HepG2 (cell line): ENCODE data around the gene MMS19. TPM values are rescaled to one million over a fixed set of nuclear protein-coding genes. Genes with fewer than 3 reads are reported as not detected.

ENCODE experiments used
- ATAC-seq: fragments of 200-7000 bp; cut with Tn5 transposase; 3 replicates; pipeline ENCODE4 v1.9.1; 2020; ENCODE audit warnings: mild to moderate bottlenecking, moderate library complexity
- BruUV-seq: library from RNA; stranded (reverse); fragments of 400-500 nt; replicated peaks from 2 replicates; lab custom pipeline; 2021; lab: Mats Ljungman, UMichigan
- CTCF ChIA-PET: fragments of 300-600 bp; formaldehyde crosslinking; extraction: SDS; loops from one replicate; lab custom pipeline; 2021; ENCODE audit warnings: low total read pairs, inconsistent platforms, low intra/inter-chr PET ratio; lab: Yijun Ruan, JAX
- POLR2A ChIA-PET: fragments of 350-600 bp; sonication (Branson Sonifier 250); formaldehyde crosslinking; loops from one replicate; lab custom pipeline; 2020; ENCODE audit warnings: antibody characterized with exemption, inconsistent platforms; lab: Yijun Ruan, JAX
- DNase-seq: peaks from one replicate; pipeline ENCODE4 v3.0.0-alpha.2; 2015; ENCODE audit warnings: low spot score
- FAIRE-seq: peaks from 3 replicates; lab custom pipeline; 2011; peaks lifted over from hg19 to GRCh38; lab: Jason Lieb, UNC
- H2AFZ ChIP-seq: one replicate; pipeline ENCODE4 v1.6.1; 2011; ENCODE audit warnings: low read length, inconsistent platforms
- H3K27ac ChIP-seq: fragments of 300-600 bp; 3 replicates; pipeline ENCODE4 v1.8.0; 2011; ENCODE audit warnings: mixed run types, mild to moderate bottlenecking, mixed read lengths, low read length, inconsistent platforms; ENCODE audit not compliant: insufficient read depth; ENCODE audit errors: extremely low read length
- H3K27me3 ChIP-seq, 2 experiments: fragments of 200-600 bp in 1 of 2; 2 replicates in 1 of 2; 3 replicates in 1 of 2; pipeline versions ENCODE4 v1.6.0 to v1.8.0; 2011; ENCODE audit warnings: low read length in 2 of 2, mild to moderate bottlenecking in 2 of 2, moderate library complexity in 2 of 2, inconsistent platforms in 1 of 2; ENCODE audit not compliant: insufficient read depth in 2 of 2, control insufficient read depth in 1 of 2
- H3K36me3 ChIP-seq, 2 experiments: fragments of 200-600 bp in 1 of 2; replicated peaks in 1 of 2; 2 replicates in 1 of 2; 3 replicates in 1 of 2; pipeline versions ENCODE4 v1.5.1 to v1.8.0; 2011; ENCODE audit warnings: low read length in 2 of 2, inconsistent platforms in 1 of 2; ENCODE audit not compliant: insufficient read depth in 2 of 2, control insufficient read depth in 1 of 2
- H3K4me1 ChIP-seq: 2 replicates; pipeline ENCODE4 v1.5.1; 2012; ENCODE audit warnings: low read length, inconsistent platforms; ENCODE audit not compliant: insufficient read depth
- H3K4me2 ChIP-seq: 2 replicates; pipeline ENCODE4 v1.6.0; 2011; ENCODE audit warnings: low read depth, low read length, inconsistent platforms
- H3K4me3 ChIP-seq, 3 experiments: fragments of 200-600 bp in 1 of 3; sonication (generic), shearing (Covaris generic) in 1 of 3; replicated peaks in 1 of 3; 2 replicates each; pipeline ENCODE4 v1.5.1; 2011 to 2016; ENCODE audit warnings: low read length in 3 of 3, inconsistent platforms in 2 of 3, low read depth in 2 of 3, mild to moderate bottlenecking in 2 of 3, control low read depth in 1 of 3, mixed read lengths in 1 of 3; ENCODE audit not compliant: insufficient read depth in 1 of 3
- H3K79me2 ChIP-seq: one replicate; pipeline ENCODE4 v1.6.1; 2011; ENCODE audit warnings: low read length, inconsistent platforms; ENCODE audit not compliant: insufficient read depth
- H3K9ac ChIP-seq: 2 replicates; pipeline ENCODE4 v1.6.0; 2011; ENCODE audit warnings: mild to moderate bottlenecking, low read depth, low read length, inconsistent platforms; ENCODE audit not compliant: insufficient read depth
- H3K9me3 ChIP-seq: 2 replicates; pipeline ENCODE4 v1.5.1; 2012; ENCODE audit warnings: mild to moderate bottlenecking, low read length
- H4K20me1 ChIP-seq: 2 replicates; pipeline ENCODE4 v1.6.0; 2011; ENCODE audit warnings: inconsistent platforms, mild to moderate bottlenecking, low read length, moderate library complexity; ENCODE audit not compliant: insufficient read depth
- GLI4 ChIP-seq: sonication (generic); formaldehyde crosslinking; IDR thresholded peaks from 2 replicates; pipeline ENCODE4 v1.5.1; 2020; ENCODE audit warnings: missing genetic modification reagents, mild to moderate bottlenecking, moderate library complexity, borderline replicate concordance
- POLR2A ChIP-seq, 2 experiments: IDR thresholded peaks; 2 replicates each; pipeline ENCODE4 v1.6.1; 2011; ENCODE audit warnings: low read depth in 2 of 2, low read length in 2 of 2, mild to moderate bottlenecking in 1 of 2, moderate library complexity in 1 of 2; ENCODE audit not compliant: insufficient read depth in 1 of 2
- POLR2G ChIP-seq: fragments of 200-400 bp; formaldehyde crosslinking; IDR thresholded peaks from 2 replicates; pipeline ENCODE4 v1.6.1; 2018; ENCODE audit warnings: mild to moderate bottlenecking, low read depth, low read length, moderate library complexity
- RBFOX2 ChIP-seq: fragments of 200-400 bp; formaldehyde crosslinking; IDR thresholded peaks from 2 replicates; pipeline ENCODE4 v1.6.1; 2017; ENCODE audit warnings: low read depth, mild to moderate bottlenecking, low read length
- RBM22 ChIP-seq: fragments of 200-400 bp; formaldehyde crosslinking; optimal IDR thresholded peaks from 2 replicates; pipeline ENCODE3; 2017; ENCODE audit warnings: mild to moderate bottlenecking, low read length, moderate library complexity
- TP53 ChIP-seq: sonication (generic); formaldehyde crosslinking; conservative IDR thresholded peaks from 2 replicates; pipeline ENCODE4 v1.4.0; 2020; ENCODE audit warnings: missing genetic modification reagents
- ZNF484 ChIP-seq: sonication (generic); formaldehyde crosslinking; IDR thresholded peaks from 2 replicates; pipeline ENCODE4 v1.5.1; 2020; ENCODE audit warnings: mild to moderate bottlenecking, low read depth, missing genetic modification reagents, borderline replicate concordance
- ZSCAN30 ChIP-seq: sonication (generic); formaldehyde crosslinking; IDR thresholded peaks from 2 replicates; pipeline ENCODE4 v1.5.0; 2020; ENCODE audit warnings: mild to moderate bottlenecking, missing genetic modification reagents
- WGBS: methylation state at CpG from one replicate; pipeline ENCODE4 v1.1.6; 2017; ENCODE audit warnings: low lambda C conversion rate; 5-methylcytosine and 5-hydroxymethylcytosine counted together
- in situ Hi-C: cut with HindIII; loops from 2 replicates; pipeline ENCODE4 v1.10.0; 2017; ENCODE audit warnings: low pct_unique_long_range_greater_than_20kb; ENCODE audit not compliant: extremely low pct_ligation_motif_present
- intact Hi-C: fragments of 100-400 bp; cut with micrococcal nuclease; formaldehyde crosslinking; loops from one replicate; pipeline ENCODE4 v1.10.0; 2022; ENCODE audit not compliant: unreplicated experiment
- polyA plus RNA-seq, 8 experiments: library from polyadenylated mRNA; depleted of rRNA in 3 of 8; stranded (reverse) in 7 of 8; unstranded in 1 of 8; fragments of >200 nt; fragmentation: Illumina TruSeq in 4 of 8; extraction: Trizol in 4 of 8; gene quantifications; 2 replicates each; pipeline versions ENCODE4 v1.2.1 to v1.2.3, GENCODE V29; 2011 to 2016; ENCODE audit warnings: low read depth in 4 of 8, missing spikeins in 1 of 8, mixed read lengths in 1 of 8; ENCODE audit not compliant: insufficient read depth in 1 of 8
- total RNA-seq, 5 experiments: library from RNA; depleted of rRNA; stranded (reverse); fragments of >200 nt; fragmentation: Illumina TruSeq; extraction: Trizol; gene quantifications; 2 replicates each; pipeline ENCODE4 v1.2.3, GENCODE V29; 2016; ENCODE audit warnings: low read depth in 1 of 5
- TF ChIP-seq, protein P1 (sequence below): sonication (generic); formaldehyde crosslinking; IDR thresholded peaks from 2 replicates; pipeline ENCODE4 v1.4.0; 2020; ENCODE audit warnings: missing genetic modification reagents
- TF ChIP-seq, protein P2 (sequence below): sonication (generic); formaldehyde crosslinking; conservative IDR thresholded peaks from 2 replicates; pipeline ENCODE4 v1.8.1; 2023; ENCODE audit warnings: missing genetic modification reagents
- TF ChIP-seq, protein P3 (sequence below): sonication (generic); formaldehyde crosslinking; IDR thresholded peaks from 2 replicates; pipeline ENCODE4 v1.4.0; 2020; ENCODE audit warnings: missing genetic modification reagents
- TF ChIP-seq, protein P4 (sequence below): sonication (generic); formaldehyde crosslinking; IDR thresholded peaks from 2 replicates; pipeline ENCODE4 v1.9.0; 2021; ENCODE audit warnings: missing genetic modification reagents, mild to moderate bottlenecking, borderline replicate concordance

MMS19 gene
- total and polyA plus RNA-seq, 2 of the 13 experiments (the other 11 are each of a cell fraction or from before 2014, with no cell fraction given): 76.4 to 107 TPM

DNA sequence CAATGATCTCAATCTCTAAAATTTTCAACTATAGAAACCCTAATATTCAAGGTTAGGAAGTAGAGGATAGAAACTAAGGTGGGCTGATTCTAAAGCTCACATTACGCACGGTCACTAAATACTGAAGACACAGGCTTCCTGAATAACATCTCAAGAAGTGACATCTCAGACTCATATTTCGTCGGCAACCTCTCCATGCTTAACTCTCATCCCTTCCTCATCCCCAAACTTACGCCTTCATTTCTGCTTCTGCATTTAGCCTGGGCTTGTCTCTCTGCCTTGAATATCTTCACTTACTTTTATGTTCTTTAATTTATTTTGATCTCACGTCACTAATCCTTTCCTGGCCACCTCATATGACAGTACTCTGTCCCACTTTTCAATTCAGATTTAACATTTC is 63.0 kb downstream of the MMS19 start:
- ChIA-PET POLR2A (interaction anchor here (1.3 to 1.5 kb wide), 2 partner anchors 25 to 27 kb away, joined by 3 to 4 read pairs; no protein-coding TSS in a partner anchor), CTCF (no interaction called here)
- H3K4me1 ChIP-seq: peaks cover 4% of the 10 kb centered on the region
- no peak overlapping the region for H3K4me2 ChIP-seq
- DNase-seq: no peak
- no peaks in the 10 kb centered on the region for H3K27me3 ChIP-seq
- WGBS: 94% methylated on average over 6 of the region's 6 CpGs
- H3K9ac ChIP-seq: no peak overlapping the region
- no peak overlapping the region for H3K4me3 ChIP-seq
- H3K36me3 ChIP-seq: peaks cover 10 to 49% of the 10 kb centered on the region in 2 experiments
- no TSS peak for BruUV-seq
- H3K9me3 ChIP-seq: no peaks in the 10 kb centered on the region
- in situ Hi-C loops: no loop called here
- TF ChIP-seq ZSCAN30 (CRISPR knock-in tag) (no peak), RBFOX2 (peak; percentile 37; the same call in 1 of the 2 replicates)
- no peak overlapping the region for H3K27ac ChIP-seq
- peaks cover 4% of the 10 kb centered on the region for H4K20me1 ChIP-seq
- H2AFZ ChIP-seq: no peak overlapping the region
- no peak for FAIRE-seq
- no peak for ATAC-seq
- intact Hi-C loops: no loop called here
- no peaks in the 10 kb centered on the region for H3K79me2 ChIP-seq

DNA sequence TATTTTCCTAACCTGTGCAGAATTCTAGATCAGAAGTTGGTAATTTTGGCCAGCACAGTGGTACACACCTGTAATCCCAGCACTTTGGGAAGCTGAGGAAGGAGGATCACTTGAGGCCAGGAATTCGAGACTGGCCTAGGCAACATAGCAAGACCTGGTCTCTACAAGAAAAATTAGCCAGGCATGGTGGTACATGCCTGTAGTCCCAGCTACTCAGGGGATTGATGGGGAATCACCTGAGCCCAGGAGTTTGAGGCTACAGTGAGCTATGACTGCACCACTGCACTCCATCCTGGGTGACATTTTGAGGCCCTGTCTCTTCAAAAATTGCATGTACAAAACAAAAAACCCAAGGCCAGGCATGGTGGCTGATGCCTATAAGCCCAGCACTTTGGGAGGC is 63.7 kb downstream of the MMS19 start:
- H3K27ac ChIP-seq: no peak overlapping the region
- H3K27me3 ChIP-seq: no peaks in the 10 kb centered on the region
- H3K4me1 ChIP-seq: peaks cover 10% of the 10 kb centered on the region
- intact Hi-C loops (no loop called here), in situ Hi-C loops (no loop called here)
- ChIA-PET CTCF (no interaction called here), POLR2A (interaction anchor here (1.3 to 1.5 kb wide), 3 partner anchors 10 to 26 kb away, joined by 3 to 4 read pairs (median 4); no protein-coding TSS in a partner anchor)
- H2AFZ ChIP-seq: no peak overlapping the region
- H4K20me1 ChIP-seq: peaks cover 11% of the 10 kb centered on the region
- no peak overlapping the region for H3K4me2 ChIP-seq
- DNase-seq: no peak
- ATAC-seq: peak; percentile 20; the same call in 1 of the 3 replicates
- WGBS: no CpG with 5 or more reads among the region's 1 CpG
- FAIRE-seq: no peak
- H3K79me2 ChIP-seq: peaks cover 6% of the 10 kb centered on the region
- no TSS peak for BruUV-seq
- peaks cover 10 to 50% of the 10 kb centered on the region in 2 experiments for H3K36me3 ChIP-seq
- no peaks in the 10 kb centered on the region for H3K9me3 ChIP-seq
- no peak overlapping the region for H3K4me3 ChIP-seq
- no peak for TF ChIP-seq GLI4 (CRISPR knock-in tag)
- peak in 1 of 2 experiments; percentile 31; a peak in 1 of 4 replicates for TF ChIP-seq POLR2A (IDR thresholded peaks at IDR 0.05; ENCODE audit: insufficient read depth in 1 of 2, low read depth in 2 of 2, low read length in 2 of 2)
- TF ChIP-seq, protein P1, sequence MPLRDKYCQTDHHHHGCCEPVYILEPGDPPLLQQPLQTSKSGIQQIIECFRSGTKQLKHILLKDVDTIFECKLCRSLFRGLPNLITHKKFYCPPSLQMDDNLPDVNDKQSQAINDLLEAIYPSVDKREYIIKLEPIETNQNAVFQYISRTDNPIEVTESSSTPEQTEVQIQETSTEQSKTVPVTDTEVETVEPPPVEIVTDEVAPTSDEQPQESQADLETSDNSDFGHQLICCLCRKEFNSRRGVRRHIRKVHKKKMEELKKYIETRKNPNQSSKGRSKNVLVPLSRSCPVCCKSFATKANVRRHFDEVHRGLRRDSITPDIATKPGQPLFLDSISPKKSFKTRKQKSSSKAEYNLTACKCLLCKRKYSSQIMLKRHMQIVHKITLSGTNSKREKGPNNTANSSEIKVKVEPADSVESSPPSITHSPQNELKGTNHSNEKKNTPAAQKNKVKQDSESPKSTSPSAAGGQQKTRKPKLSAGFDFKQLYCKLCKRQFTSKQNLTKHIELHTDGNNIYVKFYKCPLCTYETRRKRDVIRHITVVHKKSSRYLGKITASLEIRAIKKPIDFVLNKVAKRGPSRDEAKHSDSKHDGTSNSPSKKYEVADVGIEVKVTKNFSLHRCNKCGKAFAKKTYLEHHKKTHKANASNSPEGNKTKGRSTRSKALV: no peak
- peak; percentile 64; the same call in 1 of the 2 replicates for TF ChIP-seq POLR2G
- TF ChIP-seq, protein P2, sequence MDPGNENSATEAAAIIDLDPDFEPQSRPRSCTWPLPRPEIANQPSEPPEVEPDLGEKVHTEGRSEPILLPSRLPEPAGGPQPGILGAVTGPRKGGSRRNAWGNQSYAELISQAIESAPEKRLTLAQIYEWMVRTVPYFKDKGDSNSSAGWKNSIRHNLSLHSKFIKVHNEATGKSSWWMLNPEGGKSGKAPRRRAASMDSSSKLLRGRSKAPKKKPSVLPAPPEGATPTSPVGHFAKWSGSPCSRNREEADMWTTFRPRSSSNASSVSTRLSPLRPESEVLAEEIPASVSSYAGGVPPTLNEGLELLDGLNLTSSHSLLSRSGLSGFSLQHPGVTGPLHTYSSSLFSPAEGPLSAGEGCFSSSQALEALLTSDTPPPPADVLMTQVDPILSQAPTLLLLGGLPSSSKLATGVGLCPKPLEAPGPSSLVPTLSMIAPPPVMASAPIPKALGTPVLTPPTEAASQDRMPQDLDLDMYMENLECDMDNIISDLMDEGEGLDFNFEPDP (CRISPR knock-in tag): 0 out of 2 replicates have a peak, but pooled peaks have one; percentile 47
- TF ChIP-seq, protein P3, sequence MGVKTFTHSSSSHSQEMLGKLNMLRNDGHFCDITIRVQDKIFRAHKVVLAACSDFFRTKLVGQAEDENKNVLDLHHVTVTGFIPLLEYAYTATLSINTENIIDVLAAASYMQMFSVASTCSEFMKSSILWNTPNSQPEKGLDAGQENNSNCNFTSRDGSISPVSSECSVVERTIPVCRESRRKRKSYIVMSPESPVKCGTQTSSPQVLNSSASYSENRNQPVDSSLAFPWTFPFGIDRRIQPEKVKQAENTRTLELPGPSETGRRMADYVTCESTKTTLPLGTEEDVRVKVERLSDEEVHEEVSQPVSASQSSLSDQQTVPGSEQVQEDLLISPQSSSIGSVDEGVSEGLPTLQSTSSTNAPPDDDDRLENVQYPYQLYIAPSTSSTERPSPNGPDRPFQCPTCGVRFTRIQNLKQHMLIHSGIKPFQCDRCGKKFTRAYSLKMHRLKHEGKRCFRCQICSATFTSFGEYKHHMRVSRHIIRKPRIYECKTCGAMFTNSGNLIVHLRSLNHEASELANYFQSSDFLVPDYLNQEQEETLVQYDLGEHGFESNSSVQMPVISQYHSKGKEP (CRISPR knock-in tag): no peak
- TF ChIP-seq, protein P4, sequence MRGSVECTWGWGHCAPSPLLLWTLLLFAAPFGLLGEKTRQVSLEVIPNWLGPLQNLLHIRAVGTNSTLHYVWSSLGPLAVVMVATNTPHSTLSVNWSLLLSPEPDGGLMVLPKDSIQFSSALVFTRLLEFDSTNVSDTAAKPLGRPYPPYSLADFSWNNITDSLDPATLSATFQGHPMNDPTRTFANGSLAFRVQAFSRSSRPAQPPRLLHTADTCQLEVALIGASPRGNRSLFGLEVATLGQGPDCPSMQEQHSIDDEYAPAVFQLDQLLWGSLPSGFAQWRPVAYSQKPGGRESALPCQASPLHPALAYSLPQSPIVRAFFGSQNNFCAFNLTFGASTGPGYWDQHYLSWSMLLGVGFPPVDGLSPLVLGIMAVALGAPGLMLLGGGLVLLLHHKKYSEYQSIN (CRISPR knock-in tag): no peak
- TF ChIP-seq RBM22: peak; percentile 67
- no peak for TF ChIP-seq ZNF484
- TF ChIP-seq TP53 (CRISPR knock-in tag): no peak
- no peak overlapping the region for H3K9ac ChIP-seq
